Astrocyte (in vitro differentiated cells and primary cell): Measurements from ENCODE around the gene PKP3.

Experiments
- CTCF ChIP-seq: IDR thresholded peaks from 2 replicates; pipeline ENCODE4 v1.5.1; 2011; ENCODE audit warnings: low read depth, mild to moderate bottlenecking, inconsistent platforms, low read length, moderate library complexity; ENCODE audit not compliant: insufficient read depth
- EZH2 ChIP-seq: IDR thresholded peaks from 2 replicates; pipeline ENCODE4 v1.6.1; 2012; ENCODE audit warnings: mild to moderate bottlenecking, low read length, inconsistent platforms; ENCODE audit not compliant: insufficient read depth

DNA sequence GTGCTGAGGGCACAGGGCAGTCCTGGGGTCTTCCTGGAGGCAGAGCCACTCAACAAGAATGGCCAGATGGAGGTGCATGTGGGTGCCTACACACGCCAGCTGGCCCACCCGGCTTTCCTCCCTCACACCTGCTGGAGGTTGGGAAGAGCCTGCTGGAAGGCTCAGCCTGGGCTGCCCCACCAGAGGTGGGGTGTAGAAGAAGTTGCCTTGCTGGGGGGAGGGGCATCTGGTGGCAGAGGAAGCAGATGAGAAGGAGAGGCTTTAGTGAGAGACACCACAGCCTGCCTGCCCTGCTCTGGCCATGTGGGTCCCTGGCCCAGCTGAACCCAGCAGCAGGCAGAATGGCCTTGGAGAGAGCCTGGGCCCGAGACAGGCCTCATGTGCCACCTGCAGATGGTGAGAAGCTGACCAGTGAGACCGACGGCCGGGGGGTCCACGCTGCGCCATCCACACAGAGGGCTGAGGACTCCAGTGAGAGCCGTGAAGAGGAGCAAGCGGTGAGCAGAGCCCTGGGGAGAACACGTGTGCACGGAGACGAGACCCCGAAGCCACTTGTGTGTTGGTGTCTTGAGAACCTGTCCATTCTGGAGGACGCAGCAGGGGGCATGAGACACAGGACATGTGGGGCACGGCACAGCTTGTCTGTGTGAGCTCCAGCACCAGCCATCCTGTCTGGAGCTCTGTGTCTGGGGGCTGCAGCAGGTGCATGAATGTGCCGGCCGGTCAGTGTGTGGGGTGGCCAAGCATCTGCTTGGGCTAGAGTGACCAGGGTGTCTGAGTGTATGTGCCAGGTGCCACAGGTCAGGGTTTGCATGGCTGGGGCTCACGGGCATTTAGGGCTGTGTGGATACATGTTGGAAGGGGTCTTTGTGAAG is 22.1 kb upstream of the PKP3 start:
- no peak for TF ChIP-seq CTCF
- TF ChIP-seq EZH2: no peak
